H9 (cell line): ENCODE results near the gene TTC23L. TPM values are rescaled to one million over a fixed set of nuclear protein-coding genes. Genes with fewer than 3 reads are reported as not detected.

ENCODE experiments used
- DNase-seq: peaks from one replicate; pipeline ENCODE4 v3.0.0-alpha.2; 2017
- H2AFZ ChIP-seq: one replicate; pipeline ENCODE4 v1.6.1; 2013; ENCODE audit warnings: mild to moderate bottlenecking, low read length, control low read depth, moderate library complexity
- H2AK5ac ChIP-seq: 2 replicates; pipeline ENCODE4 v1.6.1; 2013; ENCODE audit warnings: low read length, control low read depth, mixed read lengths; ENCODE audit not compliant: insufficient read length
- H2BK120ac ChIP-seq: one replicate; pipeline ENCODE4 v1.6.1; 2013; ENCODE audit warnings: low read depth, mild to moderate bottlenecking, low read length, control low read depth, inconsistent platforms; ENCODE audit not compliant: poor library complexity, severe bottlenecking
- H2BK12ac ChIP-seq: 2 replicates; pipeline ENCODE4 v1.6.1; 2013; ENCODE audit warnings: low read length, control low read depth, mixed read lengths, low read depth; ENCODE audit not compliant: insufficient read length
- H2BK15ac ChIP-seq: 2 replicates; pipeline ENCODE4 v1.6.1; 2013; ENCODE audit warnings: low read depth, low read length, control low read depth
- H2BK20ac ChIP-seq: one replicate; pipeline ENCODE4 v1.6.1; 2013; ENCODE audit warnings: low read depth, mild to moderate bottlenecking, low read length, control low read depth, inconsistent platforms; ENCODE audit not compliant: poor library complexity, severe bottlenecking
- H2BK5ac ChIP-seq: 2 replicates; pipeline ENCODE4 v1.6.1; 2013; ENCODE audit warnings: low read length, control low read depth, mixed read lengths; ENCODE audit not compliant: insufficient read length
- H3K14ac ChIP-seq: 2 replicates; pipeline ENCODE4 v1.6.1; 2013; ENCODE audit warnings: low read length, control low read depth; ENCODE audit not compliant: insufficient read depth
- H3K18ac ChIP-seq: 2 replicates; pipeline ENCODE4 v1.6.1; 2013; ENCODE audit warnings: low read depth, mild to moderate bottlenecking, mixed read lengths, low read length, control low read depth; ENCODE audit not compliant: insufficient read length
- H3K23ac ChIP-seq: 2 replicates; pipeline ENCODE4 v1.6.1; 2013; ENCODE audit warnings: low read length, control low read depth, mixed read lengths, low read depth; ENCODE audit not compliant: insufficient read length
- H3K23me2 ChIP-seq: 2 replicates; pipeline ENCODE4 v1.6.1; 2013; ENCODE audit warnings: low read depth, mild to moderate bottlenecking, mixed read lengths, low read length, control low read depth; ENCODE audit not compliant: insufficient read length, poor library complexity, severe bottlenecking
- H3K27ac ChIP-seq: 2 replicates; pipeline ENCODE4 v1.5.1; 2013; ENCODE audit warnings: low read length, control low read depth, mixed read lengths, low read depth; ENCODE audit not compliant: insufficient read length
- H3K27me3 ChIP-seq: 2 replicates; pipeline ENCODE4 v1.6.1; 2013; ENCODE audit warnings: low read length, control low read depth, inconsistent platforms; ENCODE audit not compliant: insufficient read depth
- H3K4ac ChIP-seq: 2 replicates; pipeline ENCODE4 v1.6.1; 2013; ENCODE audit warnings: low read depth, mild to moderate bottlenecking, control low read depth, inconsistent platforms, low read length, moderate library complexity
- H3K4me1 ChIP-seq: 2 replicates; pipeline ENCODE4 v1.6.1; 2013; ENCODE audit warnings: low read length, control low read depth, inconsistent platforms; ENCODE audit not compliant: insufficient read depth
- H3K4me2 ChIP-seq: 2 replicates; pipeline ENCODE4 v1.6.1; 2013; ENCODE audit warnings: low read length, control low read depth, mixed read lengths; ENCODE audit not compliant: insufficient read length, insufficient read depth
- H3K56ac ChIP-seq: 2 replicates; pipeline ENCODE4 v1.6.1; 2013; ENCODE audit warnings: low read depth, mild to moderate bottlenecking, mixed read lengths, low read length, control low read depth; ENCODE audit not compliant: insufficient read length
- H3K79me1 ChIP-seq: 2 replicates; pipeline ENCODE4 v1.6.1; 2013; ENCODE audit warnings: low read depth, mild to moderate bottlenecking, moderate library complexity, low read length, control low read depth, inconsistent platforms; ENCODE audit not compliant: insufficient read depth, poor library complexity, severe bottlenecking
- H3K79me2 ChIP-seq: 2 replicates; pipeline ENCODE4 v1.6.1; 2013; ENCODE audit warnings: low read length, control low read depth, inconsistent platforms; ENCODE audit not compliant: insufficient read depth
- H3K9ac ChIP-seq: 2 replicates; pipeline ENCODE4 v1.6.1; 2013; ENCODE audit warnings: low read length, control low read depth, mixed read lengths; ENCODE audit not compliant: insufficient read length; ENCODE audit errors: extremely low read depth
- H3K9me3 ChIP-seq: one replicate; pipeline ENCODE4 v1.6.1; 2013; ENCODE audit warnings: low read depth, low read length, inconsistent platforms; ENCODE audit not compliant: control insufficient read depth
- H3T11ph ChIP-seq: one replicate; pipeline ENCODE4 v1.6.1; 2013; ENCODE audit warnings: mild to moderate bottlenecking, low read length, control low read depth, inconsistent platforms
- H4K20me1 ChIP-seq: one replicate; pipeline ENCODE4 v1.6.1; 2013; ENCODE audit not compliant: control insufficient read depth, insufficient read length, insufficient read depth
- H4K5ac ChIP-seq: 2 replicates; pipeline ENCODE4 v1.6.1; 2013; ENCODE audit warnings: low read depth, mild to moderate bottlenecking, mixed read lengths, low read length, control low read depth; ENCODE audit not compliant: insufficient read length
- H4K8ac ChIP-seq: replicated peaks from 2 replicates; pipeline ENCODE4 v1.6.1; 2013; ENCODE audit warnings: low read length, control low read depth, mixed read lengths, low read depth; ENCODE audit not compliant: insufficient read length
- H4K91ac ChIP-seq: 2 replicates; pipeline ENCODE4 v1.6.1; 2013; ENCODE audit warnings: low read depth, mild to moderate bottlenecking, moderate library complexity, mixed read lengths, low read length, control low read depth; ENCODE audit not compliant: insufficient read length
- H3K27ac Mint-ChIP-seq, 3 experiments: 2 replicates in 2 of 3; 3 replicates in 1 of 3; pipeline ENCODE4 v1.8.0; 2020 to 2021; ENCODE audit warnings: mixed read lengths in 3 of 3, mild to moderate bottlenecking in 1 of 3, moderate library complexity in 1 of 3
- H3K27me3 Mint-ChIP-seq: 2 replicates; pipeline ENCODE4 v1.8.0; 2021; ENCODE audit warnings: low read depth, mild to moderate bottlenecking, moderate library complexity, mixed read lengths
- H3K36me3 Mint-ChIP-seq, 3 experiments: 2 replicates in 2 of 3; 3 replicates in 1 of 3; pipeline ENCODE4 v1.8.0; 2020 to 2021; ENCODE audit warnings: low read depth in 3 of 3, mixed read lengths in 3 of 3; ENCODE audit not compliant: insufficient read depth in 1 of 3
- H3K4me1 Mint-ChIP-seq, 2 experiments: 2 replicates each; pipeline ENCODE4 v1.8.0; 2020; ENCODE audit warnings: mixed read lengths in 2 of 2
- H3K4me3 Mint-ChIP-seq, 2 experiments: 2 replicates in 1 of 2; 3 replicates in 1 of 2; pipeline ENCODE4 v1.8.0; 2020 to 2021; ENCODE audit warnings: mild to moderate bottlenecking in 2 of 2, mixed read lengths in 2 of 2, moderate library complexity in 1 of 2
- H3K9me3 Mint-ChIP-seq, 2 experiments: 2 replicates in 1 of 2; 3 replicates in 1 of 2; pipeline ENCODE4 v1.8.0; 2020; ENCODE audit warnings: mild to moderate bottlenecking in 2 of 2, mixed read lengths in 2 of 2, moderate library complexity in 1 of 2
- CTCF ChIP-seq: fragments of 200-600 bp; sonication (generic); conservative IDR thresholded peaks from 3 replicates; pipeline ENCODE4 v1.8.0; 2021; ENCODE audit warnings: antibody characterized with exemption, mild to moderate bottlenecking
- total RNA-seq: library from RNA; stranded (reverse); gene quantifications from 2 replicates; pipeline ENCODE4 v1.2.1, GENCODE V29; 2021

The TTC23L gene
- total RNA-seq, 1 experiment from 2014 or later, result 0.96 TPM

- Histone ChIP-seq H3K23me2 (no peaks in the 10 kb centered on the region), H3K27me3 (no peaks in the 10 kb centered on the region), H2BK12ac (no peak overlapping the region), H3K18ac (no peak overlapping the region), H4K5ac (no peak overlapping the region), H3K9ac (no peak overlapping the region), H3K9me3 (no peaks in the 10 kb centered on the region), H2BK15ac (no peak overlapping the region), H3T11ph (no peak overlapping the region), H3K79me2 (no peaks in the 10 kb centered on the region), H4K8ac (no peak overlapping the region), H3K4me2 (no peak overlapping the region), H3K23ac (no peak overlapping the region), H3K56ac (no peak overlapping the region), H3K4me1 (no peaks in the 10 kb centered on the region; the same call in 1 of the 2 replicates), H3K4ac (no peak overlapping the region), H3K27ac (no peak overlapping the region), H2BK5ac (no peak overlapping the region), H2BK120ac (no peak overlapping the region), H4K20me1 (no peaks in the 10 kb centered on the region), H2AFZ (no peak overlapping the region), H3K79me1 (no peaks in the 10 kb centered on the region), H2AK5ac (no peak overlapping the region), H2BK20ac (no peak overlapping the region), H3K14ac (no peak overlapping the region), H4K91ac (no peak overlapping the region)
- DNase-seq, result no peak
- Mint-ChIP-seq H3K4me1 (peaks cover 7 to 9% of the 10 kb centered on the region in 2 experiments), H3K4me3 (no peak overlapping the region), H3K36me3 (peaks cover 3 to 16% (median 5%) of the 10 kb centered on the region in 3 experiments; a peak in 6 of 7 replicates), H3K9me3 (peaks cover 3 to 4% of the 10 kb centered on the region in 2 experiments; a peak in 3 of 5 replicates), H3K27ac (no peak overlapping the region), H3K27me3 (no peaks in the 10 kb centered on the region)
- TF ChIP-seq CTCF, result no peak
Observed at GRCh38 chr5:34847056-34847455, 8.1 kb downstream of the TTC23L start.
